ENCODE results near the gene KCNH4.
A peak's percentile ranks its signal among the peaks of the same experiment; 100 is the strongest.
"Not testable (repeated sequence)": the region's sequence is repeated elsewhere in the genome, so short reads cannot be mapped to it uniquely, and the experiment has no call there.

Gene KCNH4

DNA sequence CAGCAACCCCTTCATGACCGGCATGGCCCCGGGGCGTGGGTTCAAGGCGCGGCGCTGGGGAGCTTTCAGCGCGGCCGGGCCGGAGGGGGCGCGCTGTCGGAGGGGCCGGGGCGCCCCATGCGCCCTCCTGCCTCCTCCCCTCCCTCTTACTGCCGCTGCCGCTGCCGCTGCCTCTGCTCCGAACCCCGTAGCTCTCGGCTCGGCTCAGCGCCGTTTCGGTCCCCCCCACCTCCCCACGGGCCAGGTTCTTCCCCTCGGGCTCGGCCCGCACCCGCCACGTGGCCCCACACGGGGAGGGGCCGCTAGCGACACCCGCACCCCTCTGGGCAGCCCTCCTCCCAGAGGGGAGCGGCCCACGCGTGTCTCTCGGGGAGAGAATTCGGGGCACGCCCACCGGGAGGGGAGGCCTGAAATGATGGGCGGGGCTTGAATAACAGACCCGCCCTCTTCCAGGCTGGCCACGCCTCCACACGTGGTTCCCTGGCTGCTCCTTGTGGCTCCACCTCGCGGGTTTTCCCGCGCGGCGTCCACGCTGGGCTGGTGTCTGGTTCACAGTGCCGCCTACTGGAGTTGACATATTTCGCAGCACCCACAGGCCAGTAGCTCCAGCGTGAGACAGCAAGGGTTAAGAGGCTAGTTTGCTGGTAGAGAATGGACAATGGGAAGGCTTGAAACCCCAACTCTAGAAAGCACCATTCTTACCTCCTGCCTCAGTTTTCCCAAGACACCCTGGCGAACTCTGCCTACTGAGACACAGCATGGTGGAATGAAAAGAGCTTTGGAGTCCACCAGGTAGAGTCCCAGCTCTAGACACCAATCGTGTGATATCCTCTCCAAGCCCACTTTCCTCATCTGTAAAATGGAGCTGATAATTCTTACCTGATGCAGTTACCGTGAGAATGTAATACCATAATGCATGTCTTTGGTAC, at the start of gene KCNH4:
KCNH4 (minus strand) TSS at position 221 of the 929 bp plus-strand sequence; CDS start at position 24, 197 bp downstream.
- H3K27me3 ChIP-seq (ENCODE audit: control insufficient read depth in 2 of 2, insufficient read depth in 2 of 2, low read length in 2 of 2), result peaks cover 7 to 19% of the 10 kb centered on the region in 2 donors
- H3K27ac ChIP-seq (ENCODE audit: low read depth in 2 of 2, low read length in 2 of 2), result no peak within 1 kb of the TSS
- peak within 1 kb of the TSS; percentile 6 to 26 for H3K4me3 ChIP-seq (ENCODE audit: low read length in 2 of 2)

DNA sequence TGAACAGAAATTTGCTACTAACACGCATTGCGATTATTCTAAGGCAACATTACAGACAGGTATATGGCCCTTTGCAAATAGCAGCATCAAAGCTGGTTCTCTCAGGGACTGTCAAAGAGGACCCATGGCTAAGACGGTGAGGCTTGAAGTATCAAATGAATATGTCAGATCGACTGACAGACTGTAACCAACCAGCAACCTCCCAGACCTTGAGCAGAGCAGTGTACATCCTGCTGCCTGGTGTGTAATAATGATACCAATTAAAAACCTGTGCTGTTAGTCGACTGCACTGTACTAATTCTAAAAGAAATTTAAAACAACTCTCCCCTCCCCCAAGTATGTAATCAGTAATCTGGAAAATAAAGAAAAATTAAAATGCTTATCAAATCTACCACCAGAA, 49.3 kb upstream of the KCNH4 start:
- H3K27ac ChIP-seq (ENCODE audit: low read depth in 2 of 2, low read length in 2 of 2), result no peak overlapping the region
- H3K9me3 ChIP-seq (ENCODE audit: control insufficient read depth in 2 of 2, low read length in 2 of 2), result no peaks in the 10 kb centered on the region
- H3K36me3 ChIP-seq (ENCODE audit: control insufficient read depth in 2 of 2, insufficient read depth in 2 of 2, low read length in 2 of 2), result no peaks in the 10 kb centered on the region
- H3K27me3 ChIP-seq (ENCODE audit: control insufficient read depth in 2 of 2, insufficient read depth in 2 of 2, low read length in 2 of 2), result no peaks in the 10 kb centered on the region
- no peak overlapping the region for H3K4me3 ChIP-seq (ENCODE audit: low read length in 2 of 2)
- H3K9ac ChIP-seq (ENCODE audit: low read depth in 1 of 2, low read length in 2 of 2), result no peak overlapping the region
- H3K4me1 ChIP-seq (ENCODE audit: control insufficient read depth in 2 of 2, insufficient read depth in 2 of 2, low read length in 2 of 2), result no peaks in the 10 kb centered on the region

More for the DNA sequence above, at the start of gene KCNH4:
- Histone ChIP-seq H3K4me1 (ENCODE audit: control insufficient read depth in 2 of 2, insufficient read depth in 2 of 2, low read length in 2 of 2) (peaks cover 23 to 33% of the 10 kb centered on the region in 2 donors), H3K9me3 (ENCODE audit: control insufficient read depth in 2 of 2, low read length in 2 of 2) (no peaks in the 10 kb centered on the region), H3K9ac (ENCODE audit: low read depth in 1 of 2, low read length in 2 of 2) (no peak within 1 kb of the TSS), H3K36me3 (ENCODE audit: control insufficient read depth in 2 of 2, insufficient read depth in 2 of 2, low read length in 2 of 2) (no peaks in the 10 kb centered on the region)

DNA sequence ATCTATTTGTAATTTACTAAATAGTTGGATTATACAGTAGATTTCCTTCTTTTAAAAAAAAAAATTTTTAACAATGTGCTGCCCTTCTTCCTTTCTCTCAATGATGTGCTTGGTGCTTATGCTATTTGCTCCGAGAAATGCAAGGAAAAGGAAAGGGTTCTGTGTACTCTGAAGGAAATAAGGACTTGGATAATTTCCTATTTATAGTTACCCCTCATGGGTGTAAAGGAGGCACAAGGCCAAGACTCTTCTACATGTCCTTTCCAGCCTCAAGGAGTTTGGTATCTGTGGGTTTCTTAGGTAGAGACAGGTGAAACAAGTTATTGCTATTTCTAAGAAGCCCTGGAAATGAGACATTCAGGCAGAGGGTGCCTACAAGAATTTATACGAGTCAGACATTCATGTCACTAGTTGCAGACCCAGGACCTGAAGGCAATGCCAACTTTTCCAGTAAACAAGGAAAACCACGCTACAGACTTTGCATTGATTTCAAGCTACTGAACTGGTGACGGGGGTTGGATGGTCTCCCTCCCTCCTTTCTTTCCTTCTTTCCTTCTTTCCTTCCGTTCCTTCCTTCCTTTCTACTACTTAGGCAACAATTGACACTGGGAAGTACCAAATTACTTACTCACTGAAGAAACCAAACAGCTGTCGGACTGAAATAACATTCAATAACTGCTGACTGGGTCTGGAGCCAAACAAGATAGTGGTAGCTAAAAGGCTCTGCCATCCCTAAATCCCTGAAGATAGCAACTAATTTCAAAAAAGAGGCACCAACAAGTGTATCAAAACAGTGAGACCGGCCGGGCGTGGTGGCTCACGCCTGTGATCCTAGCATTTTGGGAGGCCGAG, 47.1 kb upstream of the KCNH4 start:
- no peak overlapping the region for H3K4me3 ChIP-seq (ENCODE audit: low read length in 2 of 2)
- no peak overlapping the region for H3K27ac ChIP-seq (ENCODE audit: low read depth in 2 of 2, low read length in 2 of 2)
- H3K9ac ChIP-seq (ENCODE audit: low read depth in 1 of 2, low read length in 2 of 2), result no peak overlapping the region
- no peaks in the 10 kb centered on the region for H3K27me3 ChIP-seq (ENCODE audit: control insufficient read depth in 2 of 2, insufficient read depth in 2 of 2, low read length in 2 of 2)
- H3K36me3 ChIP-seq (ENCODE audit: control insufficient read depth in 2 of 2, insufficient read depth in 2 of 2, low read length in 2 of 2), result peaks cover 8 to 14% of the 10 kb centered on the region in 2 donors
- H3K9me3 ChIP-seq (ENCODE audit: control insufficient read depth in 2 of 2, low read length in 2 of 2), result no peaks in the 10 kb centered on the region
- no peaks in the 10 kb centered on the region for H3K4me1 ChIP-seq (ENCODE audit: control insufficient read depth in 2 of 2, insufficient read depth in 2 of 2, low read length in 2 of 2)

DNA sequence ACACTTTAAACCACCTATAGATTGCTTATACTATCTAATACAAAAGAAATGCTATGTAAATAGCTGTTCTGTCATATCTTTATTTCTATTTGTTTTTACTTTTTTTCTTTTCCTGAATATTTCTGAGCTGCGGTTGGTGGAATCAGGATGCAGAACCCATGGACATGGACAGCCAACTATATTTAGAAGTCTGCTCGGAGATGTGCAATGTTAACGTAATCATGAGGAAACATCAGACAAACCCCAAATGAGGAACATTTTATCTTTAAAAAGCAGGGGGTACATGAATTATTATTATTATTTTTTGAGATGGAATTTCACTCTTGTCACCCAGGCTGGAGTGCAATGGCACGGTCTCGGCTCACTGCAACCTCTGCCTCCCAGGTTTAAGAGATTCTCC, 44.7 kb upstream of the KCNH4 start:
- H3K4me3 ChIP-seq (ENCODE audit: low read length in 2 of 2), result no peak overlapping the region
- peaks cover 18 to 21% of the 10 kb centered on the region in 2 donors for H3K36me3 ChIP-seq (ENCODE audit: control insufficient read depth in 2 of 2, insufficient read depth in 2 of 2, low read length in 2 of 2)
- no peaks in the 10 kb centered on the region for H3K27me3 ChIP-seq (ENCODE audit: control insufficient read depth in 2 of 2, insufficient read depth in 2 of 2, low read length in 2 of 2)
- H3K9ac ChIP-seq (ENCODE audit: low read depth in 1 of 2, low read length in 2 of 2), result no peak overlapping the region
- no peak overlapping the region for H3K27ac ChIP-seq (ENCODE audit: low read depth in 2 of 2, low read length in 2 of 2)
- no peaks in the 10 kb centered on the region for H3K4me1 ChIP-seq (ENCODE audit: control insufficient read depth in 2 of 2, insufficient read depth in 2 of 2, low read length in 2 of 2)
- no peaks in the 10 kb centered on the region for H3K9me3 ChIP-seq (ENCODE audit: control insufficient read depth in 2 of 2, low read length in 2 of 2)

DNA sequence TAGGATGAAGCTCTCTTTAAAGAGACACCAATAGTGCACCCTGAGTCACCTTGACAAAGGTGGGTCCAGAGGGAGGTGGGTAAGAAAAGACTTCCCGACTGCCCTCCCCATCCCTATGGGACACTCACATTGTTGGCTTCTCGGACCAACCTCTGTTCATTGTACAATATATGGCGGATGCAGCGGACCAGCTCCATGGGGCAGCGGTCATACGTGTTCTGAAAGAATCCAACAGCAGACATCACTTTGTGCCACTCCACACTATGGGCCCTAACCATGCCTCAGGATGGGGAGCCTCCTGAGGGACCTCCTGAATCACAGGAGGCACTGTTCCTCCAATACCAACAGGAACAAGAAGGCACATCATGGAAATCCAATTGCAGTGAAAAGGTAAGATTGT, 43.7 kb upstream of the KCNH4 start:
- H3K27me3 ChIP-seq (ENCODE audit: control insufficient read depth in 2 of 2, insufficient read depth in 2 of 2, low read length in 2 of 2), result no peaks in the 10 kb centered on the region
- no peaks in the 10 kb centered on the region for H3K4me1 ChIP-seq (ENCODE audit: control insufficient read depth in 2 of 2, insufficient read depth in 2 of 2, low read length in 2 of 2)
- no peaks in the 10 kb centered on the region for H3K9me3 ChIP-seq (ENCODE audit: control insufficient read depth in 2 of 2, low read length in 2 of 2)
- H3K36me3 ChIP-seq (ENCODE audit: control insufficient read depth in 2 of 2, insufficient read depth in 2 of 2, low read length in 2 of 2), result peaks cover 18 to 21% of the 10 kb centered on the region in 2 donors
- H3K27ac ChIP-seq (ENCODE audit: low read depth in 2 of 2, low read length in 2 of 2), result no peak overlapping the region
- no peak overlapping the region for H3K9ac ChIP-seq (ENCODE audit: low read depth in 1 of 2, low read length in 2 of 2)
- H3K4me3 ChIP-seq (ENCODE audit: low read length in 2 of 2), result no peak overlapping the region

DNA sequence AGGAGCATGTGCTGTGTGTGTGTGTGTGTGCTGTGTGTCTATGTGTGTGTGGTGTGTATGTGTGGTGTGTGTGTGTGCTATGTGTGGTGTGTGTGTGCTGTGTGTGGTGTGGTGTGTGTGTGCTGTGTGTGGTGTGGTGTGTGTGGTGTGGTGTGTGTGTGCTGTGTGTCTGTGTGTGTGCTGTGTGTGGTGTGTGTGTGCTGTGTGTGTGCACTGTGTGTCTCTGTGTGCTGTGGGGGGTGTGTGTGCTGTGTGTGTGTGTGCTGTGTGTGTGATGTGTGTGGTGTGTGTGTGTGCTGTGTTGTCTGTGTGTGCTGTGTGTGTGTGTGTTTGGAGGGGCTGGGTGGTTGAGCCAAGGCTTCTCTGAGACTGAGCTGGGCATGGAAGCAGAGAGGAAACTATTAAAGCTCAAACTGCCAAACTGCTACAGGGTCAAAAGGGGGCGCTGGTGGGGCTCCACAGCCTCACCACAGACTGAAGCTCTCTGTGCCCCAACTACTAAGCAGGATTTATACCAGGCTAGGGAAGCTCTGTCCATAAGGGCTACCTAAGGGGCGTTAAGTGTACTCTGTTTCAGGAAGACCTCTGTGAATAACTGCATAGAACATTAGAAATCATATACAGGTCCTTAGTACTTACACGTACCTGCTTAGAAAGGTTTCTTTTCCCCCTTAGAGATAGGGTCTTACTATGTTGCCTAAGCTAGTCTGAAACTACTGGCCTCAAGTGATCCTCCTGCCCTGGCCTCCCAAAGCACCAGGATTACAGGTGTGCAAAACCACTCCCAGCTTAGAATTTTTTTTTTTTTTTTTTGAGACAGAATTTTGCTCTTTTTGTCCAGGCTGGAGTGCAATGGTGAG, 41.2 kb upstream of the KCNH4 start:
- Histone ChIP-seq H3K9me3 (ENCODE audit: control insufficient read depth in 2 of 2, low read length in 2 of 2) (no peaks in the 10 kb centered on the region), H3K4me1 (ENCODE audit: control insufficient read depth in 2 of 2, insufficient read depth in 2 of 2, low read length in 2 of 2) (no peaks in the 10 kb centered on the region), H3K9ac (ENCODE audit: low read depth in 1 of 2, low read length in 2 of 2) (no peak overlapping the region), H3K27ac (ENCODE audit: low read depth in 2 of 2, low read length in 2 of 2) (no peak overlapping the region), H3K27me3 (ENCODE audit: control insufficient read depth in 2 of 2, insufficient read depth in 2 of 2, low read length in 2 of 2) (no peaks in the 10 kb centered on the region), H3K4me3 (ENCODE audit: low read length in 2 of 2) (no peak overlapping the region), H3K36me3 (ENCODE audit: control insufficient read depth in 2 of 2, insufficient read depth in 2 of 2, low read length in 2 of 2) (peaks cover 25 to 34% of the 10 kb centered on the region in 2 donors)

DNA sequence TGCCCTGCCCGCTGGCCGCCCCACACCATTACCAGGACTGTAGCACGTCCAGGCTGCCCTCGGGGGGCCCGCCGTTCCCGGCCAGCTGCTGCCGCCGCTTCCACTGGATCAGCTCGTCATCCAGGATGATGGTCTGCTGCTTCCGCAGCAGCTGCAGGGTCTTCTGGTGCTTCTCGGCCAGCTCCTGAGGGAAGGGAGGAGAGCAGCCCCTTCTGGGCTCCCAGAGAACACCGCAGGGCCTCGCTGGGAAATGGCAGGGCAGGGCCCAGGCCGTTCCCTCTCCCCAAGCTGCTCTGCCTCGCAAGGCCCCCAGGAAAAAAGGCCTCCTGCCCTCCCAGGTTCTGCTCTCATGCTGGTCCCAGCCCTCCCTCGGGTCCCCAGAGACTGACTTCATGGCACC, 38.3 kb upstream of the KCNH4 start:
- H3K4me1 ChIP-seq (ENCODE audit: control insufficient read depth in 2 of 2, insufficient read depth in 2 of 2, low read length in 2 of 2); H3K9me3 ChIP-seq (ENCODE audit: control insufficient read depth in 2 of 2, low read length in 2 of 2); H3K4me3 ChIP-seq (ENCODE audit: low read length in 2 of 2); H3K27ac ChIP-seq (ENCODE audit: low read depth in 2 of 2, low read length in 2 of 2); H3K9ac ChIP-seq (ENCODE audit: low read depth in 1 of 2, low read length in 2 of 2); H3K27me3 ChIP-seq (ENCODE audit: control insufficient read depth in 2 of 2, insufficient read depth in 2 of 2, low read length in 2 of 2): not testable (repeated sequence)
- peaks cover 35 to 52% of the 10 kb centered on the region in 2 donors for H3K36me3 ChIP-seq (ENCODE audit: control insufficient read depth in 2 of 2, insufficient read depth in 2 of 2, low read length in 2 of 2)

GRCh38 chr17:42214156-42214555, 33.2 kb upstream of the KCNH4 start:
- H3K27me3 ChIP-seq (ENCODE audit: control insufficient read depth in 2 of 2, insufficient read depth in 2 of 2, low read length in 2 of 2), result no peaks in the 10 kb centered on the region
- H3K27ac ChIP-seq (ENCODE audit: low read depth in 2 of 2, low read length in 2 of 2), result no peak overlapping the region
- H3K4me3 ChIP-seq (ENCODE audit: low read length in 2 of 2), result no peak overlapping the region
- peaks cover 40 to 68% of the 10 kb centered on the region in 2 donors for H3K36me3 ChIP-seq (ENCODE audit: control insufficient read depth in 2 of 2, insufficient read depth in 2 of 2, low read length in 2 of 2)
- no peak overlapping the region for H3K9ac ChIP-seq (ENCODE audit: low read depth in 1 of 2, low read length in 2 of 2)
- H3K4me1 ChIP-seq (ENCODE audit: control insufficient read depth in 2 of 2, insufficient read depth in 2 of 2, low read length in 2 of 2), result no peaks in the 10 kb centered on the region
- H3K9me3 ChIP-seq (ENCODE audit: control insufficient read depth in 2 of 2, low read length in 2 of 2), result no peaks in the 10 kb centered on the region

GRCh38 chr17:42212382-42212781, 31.4 kb upstream of the KCNH4 start:
- H3K36me3 ChIP-seq (ENCODE audit: control insufficient read depth in 2 of 2, insufficient read depth in 2 of 2, low read length in 2 of 2), result peaks cover 36 to 62% of the 10 kb centered on the region in 2 donors
- H3K27ac ChIP-seq (ENCODE audit: low read depth in 2 of 2, low read length in 2 of 2), result peak overlapping the region in 1 of 2 donors; percentile 1
- H3K4me3 ChIP-seq (ENCODE audit: low read length in 2 of 2), result no peak overlapping the region
- H3K27me3 ChIP-seq (ENCODE audit: control insufficient read depth in 2 of 2, insufficient read depth in 2 of 2, low read length in 2 of 2), result no peaks in the 10 kb centered on the region
- H3K4me1 ChIP-seq (ENCODE audit: control insufficient read depth in 2 of 2, insufficient read depth in 2 of 2, low read length in 2 of 2), result no peaks in the 10 kb centered on the region
- H3K9ac ChIP-seq (ENCODE audit: low read depth in 1 of 2, low read length in 2 of 2), result no peak overlapping the region
- no peaks in the 10 kb centered on the region for H3K9me3 ChIP-seq (ENCODE audit: control insufficient read depth in 2 of 2, low read length in 2 of 2)

Measured in mucosa of rectum (tissue), 2 donors.